HL-60 (cell line): ENCODE measurements around the gene IMP3.

Experiments used
- DNase-seq, 2 experiments: peaks; one replicate each; pipeline ENCODE4 v3.0.0-alpha.2; 2010 to 2020; ENCODE audit warnings: low read depth in 1 of 2, low spot score in 1 of 2
- H3K27ac ChIP-seq: fragments of 250-450 bp; sonication (Bioruptor Pico); replicated peaks from 2 replicates; pipeline ENCODE4 v1.5.1; 2020; ENCODE audit warnings: mild to moderate bottlenecking, moderate library complexity
- H3K27me3 ChIP-seq: fragments of 250-450 bp; sonication (Bioruptor Pico); 2 replicates; pipeline ENCODE4 v1.5.1; 2021; ENCODE audit warnings: mild to moderate bottlenecking, moderate library complexity; ENCODE audit not compliant: insufficient read depth, poor library complexity, severe bottlenecking
- H3K4me3 ChIP-seq: replicated peaks from 2 replicates; pipeline ENCODE4 v1.5.1; 2011; ENCODE audit warnings: mild to moderate bottlenecking, control low read depth, low read length; ENCODE audit not compliant: insufficient read depth
- CTCF ChIP-seq: IDR thresholded peaks from one replicate; pipeline ENCODE4 v1.5.1; 2011; ENCODE audit warnings: low read length, control low read depth, inconsistent platforms; ENCODE audit not compliant: insufficient read depth
- GABPA ChIP-seq: IDR thresholded peaks from 2 replicates; pipeline ENCODE4 v1.6.1; 2012; ENCODE audit warnings: low read depth
- POLR2AphosphoS5 ChIP-seq: IDR thresholded peaks from 2 replicates; pipeline ENCODE4 v1.6.1; 2012; ENCODE audit warnings: low read depth
- REST ChIP-seq: IDR thresholded peaks from 2 replicates; pipeline ENCODE4 v1.6.1; 2012; ENCODE audit warnings: low read depth; ENCODE audit not compliant: insufficient replicate concordance
- SPI1 ChIP-seq: IDR thresholded peaks from 2 replicates; pipeline ENCODE4 v1.6.1; 2012; ENCODE audit warnings: low read depth, mild to moderate bottlenecking, borderline replicate concordance

IMP3 gene

GRCh38 chr15:75625542-75626347, 14.3 kb downstream of the IMP3 start, which contains the start of gene SNUPN:
Gene SNUPN (minus strand): TSS chr15:75625725. CDS start chr15:75621051, 4,674 bp downstream.
- Histone ChIP-seq H3K27me3 (no peaks in the 10 kb centered on the region), H3K4me3 (peak within 1 kb of the TSS; percentile 85), H3K27ac (peak within 1 kb of the TSS; percentile 97)
- DNase-seq: peak; percentile 92 to 97
- TF ChIP-seq SPI1 (0 out of 2 replicates have a peak, but pooled peaks have one; percentile 23), REST (no peak), POLR2AphosphoS5 (peak; percentile 85), GABPA (peak; percentile 61)

- Histone ChIP-seq H3K4me3 (no peak overlapping the region), H3K27me3 (no peaks in the 10 kb centered on the region), H3K27ac (no peak overlapping the region)
- no peak for TF ChIP-seq REST
- no peak for TF ChIP-seq CTCF
- DNase-seq: no peak
These were observed 17.5 kb downstream of the IMP3 start for GRCh38 chr15:75622505-75622904.

- H3K4me3 ChIP-seq: no peak overlapping the region
- TF ChIP-seq SPI1: no peak
- no peak for TF ChIP-seq POLR2AphosphoS5
- no peak for TF ChIP-seq GABPA
- no peak for TF ChIP-seq CTCF
- no peak for TF ChIP-seq REST
- H3K27ac ChIP-seq: peak overlapping the region; percentile 31
- H3K27me3 ChIP-seq: no peaks in the 10 kb centered on the region
- peak in 1 of 2 experiments; percentile 21 for DNase-seq
These were observed 19.1 kb downstream of the IMP3 start for GRCh38 chr15:75620841-75621391.
